ENCODE measurements around the gene BDKRB1. TPM values are rescaled to one million over a fixed set of nuclear protein-coding genes. Genes with fewer than 3 reads are reported as not detected.

Gene BDKRB1
- total RNA-seq, 1 donor from 2014 or later, result not detected

GRCh38 chr14:96212896-96213295 lies 43.1 kb upstream of the BDKRB1 start:
- Mint-ChIP-seq H3K9me3 (peaks cover 6% of the 10 kb centered on the region), H3K4me3 (no peak overlapping the region), H3K4me1 (no peaks in the 10 kb centered on the region), H3K27me3 (peaks cover 9% of the 10 kb centered on the region), H3K36me3 (ENCODE audit: low read depth) (no peaks in the 10 kb centered on the region), H3K27ac (no peak overlapping the region)
- ATAC-seq (ENCODE audit: low read depth), result no peak
- no peak for TF ChIP-seq CTCF (IDR thresholded peaks at IDR 0.05)
- intact Hi-C loops (cut with micrococcal nuclease), result no loop called here
- DNase-seq, result no peak
- POLR2A ChIA-PET, result no interaction called here
- CTCF ChIA-PET, result no interaction called here

- no peaks in the 10 kb centered on the region for H3K36me3 Mint-ChIP-seq (ENCODE audit: low read depth)
- no peaks in the 10 kb centered on the region for H3K4me1 Mint-ChIP-seq
- no peak overlapping the region for H3K4me3 Mint-ChIP-seq
- H3K27ac Mint-ChIP-seq, result no peak overlapping the region
- H3K9me3 Mint-ChIP-seq, result peaks cover 6% of the 10 kb centered on the region
- no peak for DNase-seq
- TF ChIP-seq CTCF (IDR thresholded peaks at IDR 0.05), result no peak
- ATAC-seq (ENCODE audit: low read depth), result no peak
- POLR2A ChIA-PET, result no interaction called here
- intact Hi-C loops (cut with micrococcal nuclease), result no loop called here
- CTCF ChIA-PET, result no interaction called here
- peaks cover 2% of the 10 kb centered on the region for H3K27me3 Mint-ChIP-seq
These were observed 42.0 kb upstream of the BDKRB1 start for GRCh38 chr14:96213871-96214465.

GRCh38 chr14:96214793-96215192 lies 41.2 kb upstream of the BDKRB1 start:
- no peak for DNase-seq
- POLR2A ChIA-PET, result no interaction called here

GRCh38 chr14:96215452-96216244 lies 40.4 kb upstream of the BDKRB1 start:
- Mint-ChIP-seq H3K4me3 (no peak overlapping the region), H3K4me1 (no peaks in the 10 kb centered on the region), H3K27ac (no peak overlapping the region), H3K36me3 (ENCODE audit: low read depth) (no peaks in the 10 kb centered on the region), H3K9me3 (peaks cover 6% of the 10 kb centered on the region), H3K27me3 (peaks cover 4% of the 10 kb centered on the region)
- ChIA-PET CTCF (no interaction called here), POLR2A (no interaction called here)
- intact Hi-C loops (cut with micrococcal nuclease), result no loop called here
- no peak for ATAC-seq (ENCODE audit: low read depth)
- no peak for TF ChIP-seq CTCF (IDR thresholded peaks at IDR 0.05)
- no peak for DNase-seq

More at GRCh38 chr14:96214793-96215192, 41.2 kb upstream of the BDKRB1 start:
- H3K27ac Mint-ChIP-seq, result no peak overlapping the region
- H3K9me3 Mint-ChIP-seq, result peaks cover 6% of the 10 kb centered on the region
- H3K4me1 Mint-ChIP-seq, result no peaks in the 10 kb centered on the region
- TF ChIP-seq CTCF (IDR thresholded peaks at IDR 0.05), result no peak
- no peak overlapping the region for H3K4me3 Mint-ChIP-seq
- CTCF ChIA-PET, result no interaction called here
- H3K36me3 Mint-ChIP-seq (ENCODE audit: low read depth), result no peaks in the 10 kb centered on the region
- ATAC-seq (ENCODE audit: low read depth), result no peak
- intact Hi-C loops (cut with micrococcal nuclease), result no loop called here
- H3K27me3 Mint-ChIP-seq, result peaks cover 2% of the 10 kb centered on the region

- ATAC-seq (ENCODE audit: low read depth) (no peak), DNase-seq (no peak)
- intact Hi-C loops (cut with micrococcal nuclease), result no loop called here
- CTCF ChIA-PET, result no interaction called here
- no peaks in the 10 kb centered on the region for H3K4me1 Mint-ChIP-seq
- TF ChIP-seq CTCF (IDR thresholded peaks at IDR 0.05), result no peak
- H3K9me3 Mint-ChIP-seq, result peaks cover 6% of the 10 kb centered on the region
- no peak overlapping the region for H3K27ac Mint-ChIP-seq
- POLR2A ChIA-PET, result no interaction called here
- peaks cover 11% of the 10 kb centered on the region for H3K27me3 Mint-ChIP-seq
- H3K4me3 Mint-ChIP-seq, result no peak overlapping the region
- no peaks in the 10 kb centered on the region for H3K36me3 Mint-ChIP-seq (ENCODE audit: low read depth)
These were observed 39.4 kb upstream of the BDKRB1 start for GRCh38 chr14:96216627-96217026.
